ENCODE measurements around the gene PTPRR.

The PTPRR gene

GRCh38 chr12:70920251-70920851 is at the start of gene PTPRR:
TSS of gene PTPRR (minus strand) at chr12:70920738. CDS start at chr12:70920390, 348 bp downstream.
- no peak for DNase-seq (ENCODE audit: low read depth in 2 of 2)

- DNase-seq (ENCODE audit: low read depth in 2 of 2) = no peak
Measured at GRCh38 chr12:70966996-70967790, 46.7 kb upstream of the PTPRR start.

- no peak for DNase-seq (ENCODE audit: low read depth in 2 of 2)
Measured at GRCh38 chr12:70966046-70966445, 45.5 kb upstream of the PTPRR start.

GRCh38 chr12:70964867-70965510 is 44.5 kb upstream of the PTPRR start:
- DNase-seq (ENCODE audit: low read depth in 2 of 2) = no peak

- DNase-seq (ENCODE audit: low read depth in 2 of 2) = no peak
Measured at GRCh38 chr12:70963081-70963660, 42.6 kb upstream of the PTPRR start.

- no peak for DNase-seq (ENCODE audit: low read depth in 2 of 2)
Measured at GRCh38 chr12:70962226-70962794, 41.8 kb upstream of the PTPRR start.

- DNase-seq (ENCODE audit: low read depth in 2 of 2) = no peak
Measured at GRCh38 chr12:70960484-70960883, 39.9 kb upstream of the PTPRR start.

GRCh38 chr12:70955415-70955814 is 34.9 kb upstream of the PTPRR start:
- DNase-seq (ENCODE audit: low read depth in 2 of 2) = no peak

- DNase-seq (ENCODE audit: low read depth in 2 of 2) = no peak
Measured at GRCh38 chr12:70950451-70950850, 29.9 kb upstream of the PTPRR start.

GRCh38 chr12:70948976-70949336 is 28.4 kb upstream of the PTPRR start:
- DNase-seq (ENCODE audit: low read depth in 2 of 2) = no peak

- DNase-seq (ENCODE audit: low read depth in 2 of 2) = no peak
Measured at GRCh38 chr12:70948236-70948975, 27.9 kb upstream of the PTPRR start.

- no peak for DNase-seq (ENCODE audit: low read depth in 2 of 2)
Measured at GRCh38 chr12:70936203-70936813, 15.8 kb upstream of the PTPRR start.

GRCh38 chr12:70933133-70933532 is 12.6 kb upstream of the PTPRR start:
- no peak for DNase-seq (ENCODE audit: low read depth in 2 of 2)

GRCh38 chr12:70929029-70929428 is 8.5 kb upstream of the PTPRR start:
- DNase-seq (ENCODE audit: low read depth in 2 of 2) = no peak

GRCh38 chr12:70928071-70928470 is 7.5 kb upstream of the PTPRR start:
- no peak for DNase-seq (ENCODE audit: low read depth in 2 of 2)

GRCh38 chr12:70927356-70927755 is 6.8 kb upstream of the PTPRR start:
- no peak for DNase-seq (ENCODE audit: low read depth in 2 of 2)

GRCh38 chr12:70925539-70925938 is 5.0 kb upstream of the PTPRR start:
- DNase-seq (ENCODE audit: low read depth in 2 of 2) = no peak

- DNase-seq (ENCODE audit: low read depth in 2 of 2) = no peak
Measured at GRCh38 chr12:70920891-70921290, 353 bp upstream of the PTPRR start.

GRCh38 chr12:70919597-70920035 is 922 bp downstream of the PTPRR start:
- no peak for DNase-seq (ENCODE audit: low read depth in 2 of 2)

- no peak for DNase-seq (ENCODE audit: low read depth in 2 of 2)
Measured at GRCh38 chr12:70919176-70919575, 1.4 kb downstream of the PTPRR start.

- DNase-seq (ENCODE audit: low read depth in 2 of 2) = no peak
Measured at GRCh38 chr12:70918321-70918720, 2.2 kb downstream of the PTPRR start.

Measured in activated CD4-positive, alpha-beta T cell treated with anti-CD3 and anti-CD28 coated beads for 24 hours (primary cell).